ENCODE results near the gene FCRL1. TPM values are rescaled to one million over a fixed set of nuclear protein-coding genes. Genes with fewer than 3 reads are reported as not detected.
A peak's percentile ranks its signal among the peaks of the same experiment; 100 is the strongest.

The FCRL1 gene
- not detected for polyA plus RNA-seq (2013, experiment 1 of 2; ENCODE audit: insufficient read length)
- not detected for polyA plus RNA-seq (2013, experiment 2 of 2; ENCODE audit: insufficient read length)

- no peak for DNase-seq
Observed at GRCh38 chr1:157819896-157820295, at the start of gene FCRL1. FCRL1 (minus strand) TSS chr1:157820120; CDS start chr1:157820037, 83 bp downstream.

- DNase-seq = no peak
Observed at GRCh38 chr1:157868654-157869053, 48.7 kb upstream of the FCRL1 start.

GRCh38 chr1:157862114-157863070 is 42.5 kb upstream of the FCRL1 start:
- DNase-seq = no peak

GRCh38 chr1:157856538-157856937 is 36.6 kb upstream of the FCRL1 start:
- no peak for DNase-seq

- DNase-seq = peak; percentile 23
Observed at GRCh38 chr1:157852476-157852875, 32.6 kb upstream of the FCRL1 start.

GRCh38 chr1:157849229-157849875 is 29.4 kb upstream of the FCRL1 start:
- no peak for DNase-seq

- no peak for DNase-seq
Observed at GRCh38 chr1:157844089-157844830, 24.3 kb upstream of the FCRL1 start.

GRCh38 chr1:157842939-157843338 is 23.0 kb upstream of the FCRL1 start:
- no peak for DNase-seq

- no peak for DNase-seq
Observed at GRCh38 chr1:157841708-157842107, 21.8 kb upstream of the FCRL1 start, which contains the start of gene CD5L. CD5L (minus strand) TSS chr1:157841808; CDS start chr1:157841701, 107 bp downstream.

GRCh38 chr1:157838966-157839365 is 19.0 kb upstream of the FCRL1 start:
- no peak for DNase-seq

GRCh38 chr1:157834430-157834829 is 14.5 kb upstream of the FCRL1 start:
- no peak for DNase-seq

GRCh38 chr1:157833145-157833544 is 13.2 kb upstream of the FCRL1 start:
- DNase-seq = no peak

- no peak for DNase-seq
Observed at GRCh38 chr1:157831968-157832626, 12.2 kb upstream of the FCRL1 start.

GRCh38 chr1:157830887-157831286 is 11.0 kb upstream of the FCRL1 start:
- no peak for DNase-seq

GRCh38 chr1:157829711-157830110 is 9.8 kb upstream of the FCRL1 start:
- DNase-seq = no peak

GRCh38 chr1:157829210-157829609 is 9.3 kb upstream of the FCRL1 start:
- no peak for DNase-seq

- no peak for DNase-seq
Observed at GRCh38 chr1:157820299-157820698, 379 bp upstream of the FCRL1 start.

GRCh38 chr1:157819215-157819614 is 705 bp downstream of the FCRL1 start:
- no peak for DNase-seq

GRCh38 chr1:157813269-157813668 is 6.7 kb downstream of the FCRL1 start:
- DNase-seq = no peak

- no peak for DNase-seq
Observed at GRCh38 chr1:157806431-157807149, 13.3 kb downstream of the FCRL1 start.

GRCh38 chr1:157803851-157804250 is 16.1 kb downstream of the FCRL1 start:
- DNase-seq = no peak
